IMR-90 (cell line): ENCODE measurements around the gene PTBP1. TPM values are rescaled to one million over a fixed set of nuclear protein-coding genes. Genes with fewer than 3 reads are reported as not detected.
A peak's percentile ranks its signal among the peaks of the same experiment; 100 is the strongest.

Experiments
- ATAC-seq: fragments of 200-7000 bp; cut with Tn5 transposase; 2 replicates; pipeline ENCODE4 v1.9.1; 2020; ENCODE audit warnings: low read depth, mild to moderate bottlenecking, moderate library complexity
- BruUV-seq: library from RNA; stranded (reverse); fragments of 400-500 nt; replicated peaks from 2 replicates; lab custom pipeline; 2021; lab: Mats Ljungman, UMichigan
- CTCF ChIA-PET: fragments of 300-600 bp; formaldehyde crosslinking; extraction: SDS; loops from one replicate; lab custom pipeline; 2021; ENCODE audit warnings: antibody characterized with exemption; lab: Yijun Ruan, JAX
- POLR2A ChIA-PET: fragments of 300-600 bp; sonication (Branson Sonifier 250); formaldehyde crosslinking; loops from one replicate; lab custom pipeline; 2022; ENCODE audit warnings: antibody characterized with exemption; ENCODE audit not compliant: unreplicated experiment; lab: Charles Lee
- DNase-seq: peaks from one replicate; pipeline ENCODE4 v3.0.0; 2013
- H2AFZ ChIP-seq: replicated peaks from 2 replicates; pipeline ENCODE3; 2013; ENCODE audit warnings: low read length, mild to moderate bottlenecking; ENCODE audit not compliant: poor library complexity
- H2AK5ac ChIP-seq: 2 replicates; pipeline ENCODE4 v1.6.1; 2013; ENCODE audit warnings: low read depth, low read length, inconsistent platforms
- H2AK9ac ChIP-seq: replicated peaks from 2 replicates; pipeline ENCODE3; 2013; ENCODE audit warnings: mild to moderate bottlenecking, low read depth, low read length, moderate library complexity; ENCODE audit not compliant: poor library complexity
- H2BK120ac ChIP-seq: 2 replicates; pipeline ENCODE4 v1.6.1; 2013; ENCODE audit warnings: low read depth, low read length, inconsistent platforms
- H2BK15ac ChIP-seq: 3 replicates; pipeline ENCODE4 v1.6.1; 2013; ENCODE audit warnings: low read depth, low read length, inconsistent platforms
- H2BK20ac ChIP-seq: 2 replicates; pipeline ENCODE4 v1.6.1; 2013; ENCODE audit warnings: low read depth, mild to moderate bottlenecking, inconsistent platforms, low read length, moderate library complexity
- H2BK5ac ChIP-seq: 2 replicates; pipeline ENCODE4 v1.6.1; 2013; ENCODE audit warnings: mild to moderate bottlenecking, low read depth, low read length, inconsistent platforms; ENCODE audit not compliant: poor library complexity, severe bottlenecking
- H3K14ac ChIP-seq: replicated peaks from 2 replicates; pipeline ENCODE4 v1.6.1; 2013; ENCODE audit warnings: low read depth, low read length, inconsistent platforms
- H3K18ac ChIP-seq: 2 replicates; pipeline ENCODE4 v1.6.1; 2013; ENCODE audit warnings: low read depth, low read length, control low read depth
- H3K23ac ChIP-seq: 2 replicates; pipeline ENCODE4 v1.6.1; 2013; ENCODE audit warnings: low read depth, low read length, inconsistent platforms
- H3K27ac ChIP-seq: 2 replicates; pipeline ENCODE4 v1.5.1; 2013; ENCODE audit warnings: mild to moderate bottlenecking, control low read depth, low read length; ENCODE audit not compliant: insufficient read depth
- H3K27me3 ChIP-seq: 2 replicates; pipeline ENCODE4 v1.6.1; 2013; ENCODE audit warnings: low read length; ENCODE audit not compliant: control insufficient read depth, insufficient read depth
- H3K36me3 ChIP-seq: 2 replicates; pipeline ENCODE4 v1.6.1; 2013; ENCODE audit warnings: low read length, mixed read lengths; ENCODE audit not compliant: control insufficient read depth, insufficient read depth
- H3K4ac ChIP-seq: 2 replicates; pipeline ENCODE4 v1.6.1; 2013; ENCODE audit warnings: low read depth, low read length, inconsistent platforms
- H3K4me1 ChIP-seq: 2 replicates; pipeline ENCODE4 v1.6.1; 2013; ENCODE audit warnings: low read length, mixed read lengths; ENCODE audit not compliant: control insufficient read depth, insufficient read depth
- H3K4me2 ChIP-seq: 2 replicates; pipeline ENCODE4 v1.6.1; 2013; ENCODE audit warnings: low read depth, mild to moderate bottlenecking, control low read depth, low read length, moderate library complexity
- H3K4me3 ChIP-seq: 2 replicates; pipeline ENCODE4 v1.5.1; 2013; ENCODE audit warnings: low read depth, mild to moderate bottlenecking, control low read depth, low read length, moderate library complexity; ENCODE audit not compliant: insufficient read depth
- H3K56ac ChIP-seq: 2 replicates; pipeline ENCODE4 v1.6.1; 2013; ENCODE audit warnings: low read length, inconsistent platforms; ENCODE audit not compliant: insufficient read depth; ENCODE audit errors: extremely low read depth
- H3K79me1 ChIP-seq, 2 experiments: 2 replicates each; pipeline ENCODE4 v1.6.1; 2013; ENCODE audit warnings: low read length in 2 of 2, inconsistent platforms in 1 of 2, low read depth in 1 of 2
- H3K9ac ChIP-seq: 2 replicates; pipeline ENCODE4 v1.6.1; 2013; ENCODE audit warnings: low read depth, low read length, control low read depth
- H3K9me1 ChIP-seq: 2 replicates; pipeline ENCODE4 v1.6.1; 2013; ENCODE audit warnings: low read length, inconsistent platforms; ENCODE audit not compliant: insufficient read depth
- H3K9me3 ChIP-seq: 2 replicates; pipeline ENCODE4 v1.6.1; 2013; ENCODE audit warnings: low read length; ENCODE audit not compliant: control insufficient read depth, insufficient read depth
- H4K20me1 ChIP-seq: 2 replicates; pipeline ENCODE4 v1.6.1; 2013; ENCODE audit warnings: low read length, inconsistent platforms; ENCODE audit not compliant: insufficient read depth
- H4K5ac ChIP-seq: 2 replicates; pipeline ENCODE4 v1.6.1; 2013; ENCODE audit warnings: mild to moderate bottlenecking, low read depth, low read length, control low read depth
- H4K8ac ChIP-seq, 2 experiments: 2 replicates each; pipeline ENCODE4 v1.6.1; 2013; ENCODE audit warnings: low read depth in 2 of 2, low read length in 2 of 2, control low read depth in 1 of 2, inconsistent platforms in 1 of 2
- H4K91ac ChIP-seq: 2 replicates; pipeline ENCODE4 v1.6.1; 2013; ENCODE audit warnings: low read depth, low read length, inconsistent platforms; ENCODE audit not compliant: insufficient read depth
- MAZ ChIP-seq: IDR thresholded peaks from 2 replicates; pipeline ENCODE4 v1.6.1; 2012; ENCODE audit warnings: low read depth, mild to moderate bottlenecking, low read length, improper control_type of control experiment, moderate library complexity, borderline replicate concordance
- POLR2A ChIP-seq: IDR thresholded peaks from 2 replicates; pipeline ENCODE4 v1.6.1; 2012; ENCODE audit warnings: mild to moderate bottlenecking, low read depth, low read length
- RAD21 ChIP-seq: IDR thresholded peaks from 2 replicates; pipeline ENCODE4 v1.6.1; 2012; ENCODE audit warnings: low read length, improper control_type of control experiment
- WGBS, 2 experiments: methylation state at CpG; one replicate each; pipeline versions ENCODE4 v1.1.5 to v1.1.7; 2013; ENCODE audit warnings: missing lambda C conversion rate in 2 of 2; ENCODE audit not compliant: insufficient read length in 1 of 2; ENCODE audit errors: extremely low coverage in 2 of 2; 5-methylcytosine and 5-hydroxymethylcytosine counted together
- dilution Hi-C: fragments of 300-500 bp; cut with HindIII; formaldehyde crosslinking; loops from one replicate; pipeline ENCODE4 v1.14.3; 2018; ENCODE audit warnings: low sequenced_read_pairs; ENCODE audit not compliant: unreplicated experiment
- in situ Hi-C: fragments of 300-500 bp; cut with MboI; formaldehyde crosslinking; loops from 3 replicates; pipeline ENCODE4 v1.14.3; 2019; ENCODE audit warnings: low sequenced_read_pairs, inconsistent platforms, mixed read lengths
- intact Hi-C: fragments of 100-400 bp; cut with micrococcal nuclease; formaldehyde crosslinking; loops from 2 replicates; pipeline ENCODE4 v1.10.0; 2022
- polyA plus RNA-seq, 3 experiments: library from polyadenylated mRNA; depleted of rRNA; stranded (reverse); fragments of >200 nt; gene quantifications; 2 replicates each; pipeline ENCODE4 v1.2.3, GENCODE V29; 2012; ENCODE audit warnings: low replicate concordance in 1 of 3
- total RNA-seq: library from RNA; depleted of rRNA; stranded (reverse); fragments of >200 nt; gene quantifications from 2 replicates; pipeline ENCODE4 v1.2.3, GENCODE V29; 2012

The PTBP1 gene
- total and polyA plus RNA-seq, 2 of the 4 experiments (the other 2 are of a cell fraction): 146 to 269 TPM

DNA sequence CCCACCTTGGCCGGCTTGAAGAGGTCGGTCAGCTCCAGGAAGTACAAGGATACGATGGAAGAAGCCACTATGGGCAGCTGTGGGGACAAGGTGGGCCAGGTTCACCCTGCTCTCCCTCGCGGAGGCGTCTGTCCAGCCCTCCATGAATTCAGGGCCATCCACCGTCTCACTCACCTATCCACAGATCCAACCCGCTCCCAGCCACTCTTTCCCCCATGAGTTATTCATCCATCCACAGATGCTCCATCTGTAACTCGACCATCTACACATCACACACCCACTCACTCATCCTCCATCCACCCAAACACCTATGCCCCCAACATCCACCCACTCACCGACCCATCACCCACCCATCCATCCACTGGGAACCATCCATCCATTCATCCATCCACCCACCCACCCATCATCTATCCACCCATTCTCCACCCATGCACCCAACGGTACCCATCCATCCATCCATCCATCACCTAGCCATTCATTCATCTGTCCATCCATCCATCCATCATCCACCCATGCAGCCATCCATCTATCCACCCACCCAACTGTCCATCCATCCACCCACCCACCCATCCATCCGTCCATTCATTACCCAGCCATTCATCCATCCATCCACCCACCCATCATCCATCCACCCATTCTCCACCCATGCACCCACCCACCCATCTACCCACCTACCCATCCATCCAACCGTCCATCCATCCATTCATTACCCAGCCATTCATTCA is 18.7 kb downstream of the PTBP1 start:
- no peak overlapping the region for H4K5ac ChIP-seq
- H3K36me3 ChIP-seq: peaks cover 37% of the 10 kb centered on the region
- no peak overlapping the region for H3K4ac ChIP-seq
- DNase-seq: no peak
- peaks cover 17% of the 10 kb centered on the region; the same call in 1 of the 2 replicates for H4K20me1 ChIP-seq
- H2BK20ac ChIP-seq: no peak overlapping the region
- no peak overlapping the region for H3K27ac ChIP-seq
- no peak overlapping the region for H2AK9ac ChIP-seq
- no peak overlapping the region for H3K9ac ChIP-seq
- intact Hi-C loops: loop anchor here (1.0 kb wide), 1 partner anchor 34 kb away; no protein-coding TSS in a partner anchor
- no peak overlapping the region for H3K4me3 ChIP-seq
- WGBS, 2 experiments: 94 to 100% methylated on average over 2 to 13 of the region's 13 CpGs
- in situ Hi-C loops: no loop called here
- H3K4me1 ChIP-seq: no peaks in the 10 kb centered on the region
- no peaks in the 10 kb centered on the region for H3K9me3 ChIP-seq
- no peak overlapping the region for H3K23ac ChIP-seq
- no peak overlapping the region for H4K91ac ChIP-seq
- H2BK15ac ChIP-seq: no peak overlapping the region
- BruUV-seq: no TSS peak
- peaks cover 0 to 7% of the 10 kb centered on the region in 2 experiments; a peak in 2 of 4 replicates for H3K79me1 ChIP-seq
- no peaks in the 10 kb centered on the region for H3K27me3 ChIP-seq
- TF ChIP-seq MAZ: no peak
- TF ChIP-seq RAD21: no peak
- 0 out of 2 replicates have a peak, but pooled peaks have one; percentile 23 for TF ChIP-seq POLR2A
- POLR2A ChIA-PET: no interaction called here
- H3K14ac ChIP-seq: no peak overlapping the region
- ATAC-seq: no peak
- no peak overlapping the region for H3K4me2 ChIP-seq
- no peak overlapping the region for H2AK5ac ChIP-seq
- dilution Hi-C loops: no loop called here
- H2AFZ ChIP-seq: no peak overlapping the region
- H4K8ac ChIP-seq: no peak overlapping the region
- no peak overlapping the region for H3K56ac ChIP-seq
- no peak overlapping the region for H2BK120ac ChIP-seq
- no peak overlapping the region for H3K18ac ChIP-seq
- CTCF ChIA-PET: no interaction called here
- H3K9me1 ChIP-seq: no peaks in the 10 kb centered on the region
- H2BK5ac ChIP-seq: peak overlapping the region; percentile 33
